ENCODE data around the gene KRT75.

The KRT75 gene

GRCh38 chr12:52385226-52385702, 48.9 kb downstream of the KRT75 start, which contains the start of gene KRT84:
Gene KRT84, minus strand, starts transcription at chr12:52385652. Its CDS starts 67 bp downstream, at chr12:52385585.
- TF ChIP-seq CTCF (IDR thresholded peaks at IDR 0.05) = no peak

GRCh38 chr12:52383331-52383730, 50.8 kb downstream of the KRT75 start:
- no peak for TF ChIP-seq CTCF (IDR thresholded peaks at IDR 0.05)

GRCh38 chr12:52382854-52383253, 51.3 kb downstream of the KRT75 start:
- TF ChIP-seq CTCF (IDR thresholded peaks at IDR 0.05) = no peak

- no peak for TF ChIP-seq CTCF (IDR thresholded peaks at IDR 0.05)
Measured at GRCh38 chr12:52381206-52381605, 53.0 kb downstream of the KRT75 start.

GRCh38 chr12:52380271-52380694, 53.9 kb downstream of the KRT75 start:
- peak; percentile 87 for TF ChIP-seq CTCF (IDR thresholded peaks at IDR 0.05)

GRCh38 chr12:52379536-52379935, 54.6 kb downstream of the KRT75 start:
- TF ChIP-seq CTCF (IDR thresholded peaks at IDR 0.05) = no peak

- no peak for TF ChIP-seq CTCF (IDR thresholded peaks at IDR 0.05)
Measured at GRCh38 chr12:52378091-52378490, 56.1 kb downstream of the KRT75 start.

- no peak for TF ChIP-seq CTCF (IDR thresholded peaks at IDR 0.05)
Measured at GRCh38 chr12:52377266-52377665, 56.9 kb downstream of the KRT75 start.

Measured in LNCAP (cell line).